HepG2 (cell line): Measurements from ENCODE around the gene MLX. TPM values are rescaled to one million over a fixed set of nuclear protein-coding genes. Genes with fewer than 3 reads are reported as not detected.

ENCODE experiments used
- AGO2 ChIP-seq: fragments of 200-400 bp; formaldehyde crosslinking; optimal IDR thresholded peaks from 2 replicates; pipeline ENCODE3; 2017; ENCODE audit warnings: mild to moderate bottlenecking, low read depth, low read length, moderate library complexity
- CAMTA2 ChIP-seq: sonication (generic); formaldehyde crosslinking; IDR thresholded peaks from 2 replicates; pipeline ENCODE4 v1.4.0; 2020; ENCODE audit warnings: mild to moderate bottlenecking, missing genetic modification reagents, borderline replicate concordance
- GLI4 ChIP-seq: sonication (generic); formaldehyde crosslinking; IDR thresholded peaks from 2 replicates; pipeline ENCODE4 v1.5.1; 2020; ENCODE audit warnings: missing genetic modification reagents, mild to moderate bottlenecking, moderate library complexity, borderline replicate concordance
- KMT2B ChIP-seq: IDR thresholded peaks from 2 replicates; pipeline ENCODE4 v1.6.1; 2016; ENCODE audit warnings: missing genetic modification reagents, missing compliant biosample characterization
- NR2F6 ChIP-seq, 2 experiments: IDR thresholded peaks; 2 replicates each; pipeline ENCODE4 v1.6.1; 2016; ENCODE audit warnings: antibody characterized with exemption in 1 of 2, mild to moderate bottlenecking in 1 of 2
- ZMYM3 ChIP-seq: sonication (generic); formaldehyde crosslinking; IDR thresholded peaks from 2 replicates; pipeline ENCODE4 v1.5.1; 2020; ENCODE audit warnings: mild to moderate bottlenecking, missing genetic modification reagents
- ZNF703 ChIP-seq: sonication (generic); formaldehyde crosslinking; IDR thresholded peaks from 2 replicates; pipeline ENCODE4 v1.5.1; 2020; ENCODE audit warnings: missing genetic modification reagents, mild to moderate bottlenecking, moderate library complexity, borderline replicate concordance
- ZNF83 ChIP-seq: sonication (generic); formaldehyde crosslinking; IDR thresholded peaks from 2 replicates; pipeline ENCODE4 v1.4.0; 2020; ENCODE audit warnings: missing genetic modification reagents, mild to moderate bottlenecking, borderline replicate concordance
- polyA plus RNA-seq, 8 experiments: library from polyadenylated mRNA; depleted of rRNA in 3 of 8; stranded (reverse) in 7 of 8; unstranded in 1 of 8; fragments of >200 nt; fragmentation: Illumina TruSeq in 4 of 8; extraction: Trizol in 4 of 8; gene quantifications; 2 replicates each; pipeline versions ENCODE4 v1.2.1 to v1.2.3, GENCODE V29; 2011 to 2016; ENCODE audit warnings: low read depth in 4 of 8, missing spikeins in 1 of 8, mixed read lengths in 1 of 8; ENCODE audit not compliant: insufficient read depth in 1 of 8
- total RNA-seq, 5 experiments: library from RNA; depleted of rRNA; stranded (reverse); fragments of >200 nt; fragmentation: Illumina TruSeq; extraction: Trizol; gene quantifications; 2 replicates each; pipeline ENCODE4 v1.2.3, GENCODE V29; 2016; ENCODE audit warnings: low read depth in 1 of 5
- TF ChIP-seq, protein P1 (sequence below): sonication (generic); formaldehyde crosslinking; IDR thresholded peaks from one replicate; pipeline ENCODE4 v1.5.1; 2020; ENCODE audit warnings: mild to moderate bottlenecking, missing genetic modification reagents; ENCODE audit errors: not compliant biosample characterization
- TF ChIP-seq, protein P2 (sequence below): sonication (generic); formaldehyde crosslinking; conservative IDR thresholded peaks from 2 replicates; pipeline ENCODE4 v1.4.0; 2020; ENCODE audit warnings: missing genetic modification reagents
- TF ChIP-seq, protein P3 (sequence below): IDR thresholded peaks from 2 replicates; pipeline ENCODE4 v1.6.1; 2016; ENCODE audit warnings: low read depth
- TF ChIP-seq, protein P4 (sequence below): sonication (generic); formaldehyde crosslinking; IDR thresholded peaks from 2 replicates; pipeline ENCODE4 v1.4.0; 2020; ENCODE audit warnings: missing genetic modification reagents

Gene MLX
- total and polyA plus RNA-seq, 2 of the 13 experiments (the other 11 are each of a cell fraction or from before 2014, with no cell fraction given), result 38.9 to 74.4 TPM

DNA sequence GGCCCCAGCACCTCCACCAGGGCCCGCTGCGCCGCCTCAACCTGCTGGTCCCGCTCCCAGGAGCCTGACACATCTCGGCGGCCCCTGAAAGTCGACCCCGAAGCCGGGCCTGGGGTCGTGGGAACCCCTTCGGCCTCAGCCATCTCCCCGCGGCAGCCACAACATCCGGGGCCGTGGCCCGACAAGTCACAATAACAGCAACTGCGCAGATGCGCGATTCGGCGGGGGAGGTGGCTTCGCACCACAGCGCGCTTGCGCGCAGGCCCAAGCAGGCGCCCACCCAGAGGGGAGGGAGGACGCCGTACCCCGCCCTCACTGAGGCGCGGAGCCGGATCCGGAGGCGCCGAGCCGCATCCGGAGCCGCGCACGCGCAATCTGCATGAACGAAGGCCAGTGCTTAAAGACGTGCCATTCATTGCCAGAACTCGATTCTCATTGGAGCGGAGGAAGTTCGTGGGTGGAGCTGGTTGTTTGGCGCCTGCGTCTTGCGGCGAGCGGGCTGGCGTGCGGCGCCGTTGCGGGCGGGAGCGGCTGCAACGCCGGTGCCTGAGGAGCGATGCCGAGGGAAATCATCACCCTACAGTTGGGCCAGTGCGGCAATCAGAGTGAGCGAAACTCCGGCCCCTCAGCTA, 42.4 kb downstream of the MLX start, which contains the start of the genes RETREG3 and TUBG1 (continued):
- TF ChIP-seq GLI4, result 0 out of 2 replicates have a peak, but pooled peaks have one; percentile 90
- TF ChIP-seq, protein P1, sequence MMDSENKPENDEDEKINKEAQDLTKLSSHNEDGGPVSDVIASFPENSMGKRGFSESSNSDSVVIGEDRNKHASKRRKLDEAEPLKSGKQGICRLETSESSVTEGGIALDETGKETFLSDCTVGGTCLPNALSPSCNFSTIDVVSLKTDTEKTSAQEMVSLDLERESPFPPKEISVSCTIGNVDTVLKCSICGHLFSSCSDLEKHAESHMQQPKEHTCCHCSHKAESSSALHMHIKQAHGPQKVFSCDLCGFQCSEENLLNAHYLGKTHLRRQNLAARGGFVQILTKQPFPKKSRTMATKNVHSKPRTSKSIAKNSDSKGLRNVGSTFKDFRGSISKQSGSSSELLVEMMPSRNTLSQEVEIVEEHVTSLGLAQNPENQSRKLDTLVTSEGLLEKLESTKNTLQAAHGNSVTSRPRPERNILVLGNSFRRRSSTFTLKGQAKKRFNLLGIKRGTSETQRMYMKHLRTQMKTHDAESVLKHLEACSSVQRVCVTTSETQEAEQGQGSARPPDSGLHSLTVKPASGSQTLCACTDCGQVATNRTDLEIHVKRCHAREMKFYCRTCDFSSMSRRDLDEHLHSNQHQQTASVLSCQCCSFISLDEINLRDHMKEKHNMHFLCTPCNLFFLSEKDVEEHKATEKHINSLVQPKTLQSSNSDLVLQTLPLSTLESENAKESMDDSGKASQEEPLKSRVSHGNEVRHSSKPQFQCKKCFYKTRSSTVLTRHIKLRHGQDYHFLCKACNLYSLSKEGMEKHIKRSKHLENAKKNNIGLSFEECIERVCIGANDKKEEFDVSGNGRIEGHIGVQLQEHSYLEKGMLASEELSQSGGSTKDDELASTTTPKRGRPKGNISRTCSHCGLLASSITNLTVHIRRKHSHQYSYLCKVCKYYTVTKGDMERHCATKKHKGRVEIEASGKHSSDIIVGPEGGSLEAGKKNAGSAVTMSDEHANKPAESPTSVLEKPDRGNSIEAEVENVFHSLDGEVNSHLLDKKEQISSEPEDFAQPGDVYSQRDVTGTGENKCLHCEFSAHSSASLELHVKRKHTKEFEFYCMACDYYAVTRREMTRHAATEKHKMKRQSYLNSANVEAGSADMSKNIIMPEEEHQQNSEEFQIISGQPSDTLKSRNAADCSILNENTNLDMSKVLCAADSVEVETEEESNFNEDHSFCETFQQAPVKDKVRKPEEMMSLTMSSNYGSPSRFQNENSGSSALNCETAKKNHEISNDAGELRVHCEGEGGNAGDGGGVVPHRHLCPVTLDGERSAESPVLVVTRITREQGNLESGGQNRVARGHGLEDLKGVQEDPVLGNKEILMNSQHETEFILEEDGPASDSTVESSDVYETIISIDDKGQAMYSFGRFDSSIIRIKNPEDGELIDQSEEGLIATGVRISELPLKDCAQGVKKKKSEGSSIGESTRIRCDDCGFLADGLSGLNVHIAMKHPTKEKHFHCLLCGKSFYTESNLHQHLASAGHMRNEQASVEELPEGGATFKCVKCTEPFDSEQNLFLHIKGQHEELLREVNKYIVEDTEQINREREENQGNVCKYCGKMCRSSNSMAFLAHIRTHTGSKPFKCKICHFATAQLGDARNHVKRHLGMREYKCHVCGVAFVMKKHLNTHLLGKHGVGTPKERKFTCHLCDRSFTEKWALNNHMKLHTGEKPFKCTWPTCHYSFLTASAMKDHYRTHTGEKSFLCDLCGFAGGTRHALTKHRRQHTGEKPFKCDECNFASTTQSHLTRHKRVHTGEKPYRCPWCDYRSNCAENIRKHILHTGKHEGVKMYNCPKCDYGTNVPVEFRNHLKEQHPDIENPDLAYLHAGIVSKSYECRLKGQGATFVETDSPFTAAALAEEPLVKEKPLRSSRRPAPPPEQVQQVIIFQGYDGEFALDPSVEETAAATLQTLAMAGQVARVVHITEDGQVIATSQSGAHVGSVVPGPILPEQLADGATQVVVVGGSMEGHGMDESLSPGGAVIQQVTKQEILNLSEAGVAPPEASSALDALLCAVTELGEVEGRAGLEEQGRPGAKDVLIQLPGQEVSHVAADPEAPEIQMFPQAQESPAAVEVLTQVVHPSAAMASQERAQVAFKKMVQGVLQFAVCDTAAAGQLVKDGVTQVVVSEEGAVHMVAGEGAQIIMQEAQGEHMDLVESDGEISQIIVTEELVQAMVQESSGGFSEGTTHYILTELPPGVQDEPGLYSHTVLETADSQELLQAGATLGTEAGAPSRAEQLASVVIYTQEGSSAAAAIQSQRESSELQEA (CRISPR knock-in tag), result peak; percentile 97
- TF ChIP-seq ZMYM3, result no peak
- TF ChIP-seq, protein P2, sequence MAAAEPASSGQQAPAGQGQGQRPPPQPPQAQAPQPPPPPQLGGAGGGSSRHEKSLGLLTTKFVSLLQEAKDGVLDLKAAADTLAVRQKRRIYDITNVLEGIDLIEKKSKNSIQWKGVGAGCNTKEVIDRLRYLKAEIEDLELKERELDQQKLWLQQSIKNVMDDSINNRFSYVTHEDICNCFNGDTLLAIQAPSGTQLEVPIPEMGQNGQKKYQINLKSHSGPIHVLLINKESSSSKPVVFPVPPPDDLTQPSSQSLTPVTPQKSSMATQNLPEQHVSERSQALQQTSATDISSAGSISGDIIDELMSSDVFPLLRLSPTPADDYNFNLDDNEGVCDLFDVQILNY (CRISPR knock-in tag), result no peak
- TF ChIP-seq, protein P3, sequence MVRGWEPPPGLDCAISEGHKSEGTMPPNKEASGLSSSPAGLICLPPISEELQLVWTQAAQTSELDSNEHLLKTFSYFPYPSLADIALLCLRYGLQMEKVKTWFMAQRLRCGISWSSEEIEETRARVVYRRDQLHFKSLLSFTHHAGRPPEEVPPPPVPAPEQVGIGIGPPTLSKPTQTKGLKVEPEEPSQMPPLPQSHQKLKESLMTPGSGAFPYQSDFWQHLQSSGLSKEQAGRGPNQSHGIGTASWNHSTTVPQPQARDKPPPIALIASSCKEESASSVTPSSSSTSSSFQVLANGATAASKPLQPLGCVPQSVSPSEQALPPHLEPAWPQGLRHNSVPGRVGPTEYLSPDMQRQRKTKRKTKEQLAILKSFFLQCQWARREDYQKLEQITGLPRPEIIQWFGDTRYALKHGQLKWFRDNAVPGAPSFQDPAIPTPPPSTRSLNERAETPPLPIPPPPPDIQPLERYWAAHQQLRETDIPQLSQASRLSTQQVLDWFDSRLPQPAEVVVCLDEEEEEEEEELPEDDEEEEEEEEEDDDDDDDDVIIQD, result no peak
- TF ChIP-seq KMT2B (CRISPR knock-in tag), result peak; percentile 50; the same call in 1 of the 2 replicates
- no peak; the same call in 1 of the 2 replicates for TF ChIP-seq CAMTA2
- TF ChIP-seq AGO2, result peak; percentile 61
- TF ChIP-seq, protein P4, sequence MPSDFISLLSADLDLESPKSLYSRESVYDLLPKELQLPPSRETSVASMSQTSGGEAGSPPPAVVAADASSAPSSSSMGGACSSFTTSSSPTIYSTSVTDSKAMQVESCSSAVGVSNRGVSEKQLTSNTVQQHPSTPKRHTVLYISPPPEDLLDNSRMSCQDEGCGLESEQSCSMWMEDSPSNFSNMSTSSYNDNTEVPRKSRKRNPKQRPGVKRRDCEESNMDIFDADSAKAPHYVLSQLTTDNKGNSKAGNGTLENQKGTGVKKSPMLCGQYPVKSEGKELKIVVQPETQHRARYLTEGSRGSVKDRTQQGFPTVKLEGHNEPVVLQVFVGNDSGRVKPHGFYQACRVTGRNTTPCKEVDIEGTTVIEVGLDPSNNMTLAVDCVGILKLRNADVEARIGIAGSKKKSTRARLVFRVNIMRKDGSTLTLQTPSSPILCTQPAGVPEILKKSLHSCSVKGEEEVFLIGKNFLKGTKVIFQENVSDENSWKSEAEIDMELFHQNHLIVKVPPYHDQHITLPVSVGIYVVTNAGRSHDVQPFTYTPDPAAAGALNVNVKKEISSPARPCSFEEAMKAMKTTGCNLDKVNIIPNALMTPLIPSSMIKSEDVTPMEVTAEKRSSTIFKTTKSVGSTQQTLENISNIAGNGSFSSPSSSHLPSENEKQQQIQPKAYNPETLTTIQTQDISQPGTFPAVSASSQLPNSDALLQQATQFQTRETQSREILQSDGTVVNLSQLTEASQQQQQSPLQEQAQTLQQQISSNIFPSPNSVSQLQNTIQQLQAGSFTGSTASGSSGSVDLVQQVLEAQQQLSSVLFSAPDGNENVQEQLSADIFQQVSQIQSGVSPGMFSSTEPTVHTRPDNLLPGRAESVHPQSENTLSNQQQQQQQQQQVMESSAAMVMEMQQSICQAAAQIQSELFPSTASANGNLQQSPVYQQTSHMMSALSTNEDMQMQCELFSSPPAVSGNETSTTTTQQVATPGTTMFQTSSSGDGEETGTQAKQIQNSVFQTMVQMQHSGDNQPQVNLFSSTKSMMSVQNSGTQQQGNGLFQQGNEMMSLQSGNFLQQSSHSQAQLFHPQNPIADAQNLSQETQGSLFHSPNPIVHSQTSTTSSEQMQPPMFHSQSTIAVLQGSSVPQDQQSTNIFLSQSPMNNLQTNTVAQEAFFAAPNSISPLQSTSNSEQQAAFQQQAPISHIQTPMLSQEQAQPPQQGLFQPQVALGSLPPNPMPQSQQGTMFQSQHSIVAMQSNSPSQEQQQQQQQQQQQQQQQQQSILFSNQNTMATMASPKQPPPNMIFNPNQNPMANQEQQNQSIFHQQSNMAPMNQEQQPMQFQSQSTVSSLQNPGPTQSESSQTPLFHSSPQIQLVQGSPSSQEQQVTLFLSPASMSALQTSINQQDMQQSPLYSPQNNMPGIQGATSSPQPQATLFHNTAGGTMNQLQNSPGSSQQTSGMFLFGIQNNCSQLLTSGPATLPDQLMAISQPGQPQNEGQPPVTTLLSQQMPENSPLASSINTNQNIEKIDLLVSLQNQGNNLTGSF (CRISPR knock-in tag), result peak; percentile 86
- TF ChIP-seq ZNF83, result peak; percentile 65; the same call in 1 of the 2 replicates
- TF ChIP-seq NR2F6 (IDR thresholded peaks at IDR 0.05), result no peak
- no peak; the same call in 1 of the 2 replicates for TF ChIP-seq NR2F6 (CRISPR knock-in tag; IDR thresholded peaks at IDR 0.05)
- TF ChIP-seq ZNF703 (CRISPR knock-in tag), result no peak; the same call in 1 of the 2 replicates
